ENCODE measurements around the gene UPP2. TPM values are rescaled to one million over a fixed set of nuclear protein-coding genes. Genes with fewer than 3 reads are reported as not detected.

The UPP2 gene
- total RNA-seq, 1 experiment from 2014 or later, result not detected

- Histone ChIP-seq H4K5ac (ENCODE audit: insufficient read length, low read depth, low read length) (no peak overlapping the region), H3K27me3 (ENCODE audit: insufficient read depth, low read length) (no peaks in the 10 kb centered on the region), H2BK12ac (ENCODE audit: insufficient read length, low read depth, low read length) (no peak overlapping the region), H3K18ac (ENCODE audit: insufficient read length, low read depth, low read length) (no peak overlapping the region), H2BK5ac (ENCODE audit: insufficient read length, low read length) (no peak overlapping the region), H3K9me3 (ENCODE audit: control insufficient read depth, low read depth, low read length) (no peaks in the 10 kb centered on the region), H2BK15ac (ENCODE audit: low read depth, low read length) (no peak overlapping the region), H3K27ac (ENCODE audit: insufficient read length, low read depth, low read length) (no peak overlapping the region), H3K23ac (ENCODE audit: insufficient read length, low read depth, low read length) (no peak overlapping the region), H3K4ac (ENCODE audit: low read depth, low read length) (no peak overlapping the region), H2BK20ac (ENCODE audit: low read depth, low read length, poor library complexity, severe bottlenecking) (no peak overlapping the region), H3K79me2 (ENCODE audit: insufficient read depth, low read length) (no peaks in the 10 kb centered on the region), H3K4me2 (ENCODE audit: insufficient read depth, insufficient read length, low read length) (no peak overlapping the region), H3K23me2 (ENCODE audit: insufficient read length, low read depth, low read length, poor library complexity, severe bottlenecking) (no peaks in the 10 kb centered on the region), H3T11ph (ENCODE audit: low read length) (no peak overlapping the region), H3K79me1 (ENCODE audit: insufficient read depth, low read depth, low read length, poor library complexity, severe bottlenecking) (no peaks in the 10 kb centered on the region), H2BK120ac (ENCODE audit: low read depth, low read length, poor library complexity, severe bottlenecking) (no peak overlapping the region), H3K4me1 (ENCODE audit: insufficient read depth, low read length) (no peaks in the 10 kb centered on the region), H4K20me1 (ENCODE audit: control insufficient read depth, insufficient read depth, insufficient read length) (no peaks in the 10 kb centered on the region), H2AFZ (ENCODE audit: low read length) (no peak overlapping the region), H3K14ac (ENCODE audit: insufficient read depth, low read length) (no peak overlapping the region), H4K91ac (ENCODE audit: insufficient read length, low read depth, low read length) (no peak overlapping the region), H3K9ac (ENCODE audit: extremely low read depth, insufficient read length, low read length) (no peak overlapping the region), H2AK5ac (ENCODE audit: insufficient read length, low read length) (no peak overlapping the region), H3K56ac (ENCODE audit: insufficient read length, low read depth, low read length) (no peak overlapping the region), H4K8ac (replicated peaks; ENCODE audit: insufficient read length, low read depth, low read length) (no peak overlapping the region)
- no peak for TF ChIP-seq CTCF (conservative IDR thresholded peaks at IDR 0.05)
- H3K4me1 Mint-ChIP-seq, result peaks cover 6 to 8% of the 10 kb centered on the region in 2 experiments
- DNase-seq, result no peak
- no peaks in the 10 kb centered on the region for H3K27me3 Mint-ChIP-seq (ENCODE audit: low read depth)
- no peaks in the 10 kb centered on the region; a peak in 1 of 5 replicates for H3K9me3 Mint-ChIP-seq
- WGBS (ENCODE audit: extremely low coverage, insufficient read length, low lambda C conversion rate), result no CpG with 5 or more reads among the region's 4 CpGs
- H3K27ac Mint-ChIP-seq, result no peak overlapping the region
- H3K36me3 Mint-ChIP-seq (ENCODE audit: insufficient read depth in 1 of 3, low read depth in 3 of 3), result no peaks in the 10 kb centered on the region; a peak in 1 of 7 replicates
- no peak overlapping the region for H3K4me3 Mint-ChIP-seq
Measured at GRCh38 chr2:158112992-158113391, 11.3 kb downstream of the UPP2 start.
